Hematopoietic multipotent progenitor cell treated with erythropoietin and hydrocortisone succinate and interleukin-3 and kit ligand, for 15 days (in vitro differentiated cells): ENCODE data around the gene SLIT1.

Experiments used
- DNase-seq: peaks from one replicate; pipeline ENCODE4 v3.0.0-alpha.2; 2015; ENCODE audit warnings: low spot score

SLIT1 gene

GRCh38 chr10:97138846-97139245, 46.9 kb downstream of the SLIT1 start:
- DNase-seq, result no peak

- no peak for DNase-seq
These were observed 47.6 kb downstream of the SLIT1 start for GRCh38 chr10:97138174-97138573.

DNA sequence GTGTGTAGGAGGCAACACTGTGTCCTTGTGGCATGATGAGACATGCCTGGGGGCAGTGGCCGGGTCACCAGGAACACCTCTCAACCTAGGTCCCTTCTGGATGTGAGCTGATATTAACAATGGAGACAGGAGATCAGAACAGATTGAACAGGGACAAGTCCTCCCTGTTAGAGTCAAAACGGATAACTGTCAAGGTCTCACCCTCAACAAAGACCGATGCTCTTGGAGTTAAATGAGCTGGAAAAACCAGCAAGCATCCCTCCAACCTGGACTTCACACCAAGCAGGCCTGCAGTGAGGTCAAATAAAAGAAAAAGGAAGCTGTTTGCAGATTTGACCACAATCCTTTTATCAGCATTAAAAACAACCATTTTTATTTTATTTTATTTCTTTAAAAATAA, 49.0 kb downstream of the SLIT1 start:
- no peak for DNase-seq

DNA sequence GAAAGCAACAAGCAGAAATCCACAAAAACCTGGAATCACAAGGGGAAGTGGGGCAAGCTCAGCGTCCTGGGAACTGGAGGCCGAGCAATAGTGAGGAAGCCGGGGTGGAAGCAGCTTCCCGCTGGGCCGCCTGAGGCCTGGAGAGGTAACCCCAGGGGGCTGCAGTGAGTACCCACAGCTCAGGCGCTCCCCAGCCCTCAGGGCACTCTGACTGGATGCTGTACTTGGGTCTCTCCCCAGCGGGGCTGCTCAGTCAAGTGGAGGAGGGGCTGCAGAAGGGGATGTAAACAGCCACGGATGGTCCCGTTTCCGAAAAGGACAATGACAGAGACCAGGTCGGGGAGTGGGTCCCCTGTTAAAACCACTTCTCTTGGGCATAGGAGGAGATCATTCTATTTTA, 50.3 kb downstream of the SLIT1 start:
- no peak for DNase-seq

DNA sequence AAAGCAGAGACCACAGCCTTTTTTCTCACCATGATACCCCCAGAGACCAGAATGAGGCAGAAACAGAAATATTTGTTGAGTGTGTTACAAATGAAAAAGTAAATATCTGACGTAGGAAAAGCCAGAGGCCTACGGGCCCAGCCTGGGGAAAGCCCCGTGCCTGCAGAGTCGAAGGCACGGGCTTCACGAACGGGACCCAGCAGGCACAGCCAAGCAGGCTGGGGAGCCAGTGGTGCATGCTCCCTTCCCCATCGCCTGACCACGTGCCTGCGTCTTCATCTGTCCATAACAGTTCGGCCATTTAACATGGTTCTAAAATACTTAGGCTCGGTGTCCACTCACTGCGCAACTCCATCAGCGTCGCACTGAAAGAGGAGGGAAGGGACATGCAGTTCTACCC, 50.8 kb downstream of the SLIT1 start:
- no peak for DNase-seq

GRCh38 chr10:97134110-97134509, 51.6 kb downstream of the SLIT1 start:
- DNase-seq, result no peak

DNA sequence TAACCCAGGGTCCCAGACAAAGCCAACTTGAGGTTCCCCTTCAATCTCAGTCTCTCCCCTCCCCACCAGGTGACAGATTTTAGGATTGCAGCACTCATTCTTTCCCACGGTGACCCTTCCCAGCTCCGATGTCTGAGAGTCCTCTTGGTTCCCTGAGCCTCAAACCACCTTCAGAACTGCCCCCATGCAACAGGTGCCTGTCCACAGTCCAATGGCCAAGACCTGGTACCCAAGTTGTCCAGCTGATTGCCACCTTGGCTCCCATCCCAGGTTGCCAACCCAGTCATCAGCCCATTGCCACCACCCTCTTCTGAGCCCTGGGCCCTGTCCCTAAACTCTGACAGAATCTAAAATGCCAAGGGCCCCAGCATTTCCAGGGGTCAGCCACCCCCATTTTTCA, 53.5 kb downstream of the SLIT1 start:
- DNase-seq, result no peak

DNA sequence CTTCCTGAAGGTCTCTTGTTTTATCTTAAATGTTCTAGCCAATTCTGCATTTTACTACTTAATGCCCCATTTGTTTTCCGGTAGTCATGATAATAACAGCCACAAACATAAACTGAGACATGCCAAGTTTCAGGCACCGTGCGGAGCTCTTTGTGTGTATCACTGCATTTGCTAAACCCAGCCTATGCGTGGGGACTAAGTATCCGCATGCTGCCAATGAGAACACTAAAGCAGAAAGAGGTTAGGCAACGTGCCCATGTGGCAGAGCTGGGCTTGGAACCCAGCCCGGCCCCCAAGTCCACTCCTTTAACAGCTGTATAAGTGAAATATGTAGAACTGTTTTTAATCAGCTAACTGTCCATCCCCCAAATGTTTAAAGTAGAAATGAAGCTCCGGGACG, 54.1 kb downstream of the SLIT1 start:
- no peak for DNase-seq

DNA sequence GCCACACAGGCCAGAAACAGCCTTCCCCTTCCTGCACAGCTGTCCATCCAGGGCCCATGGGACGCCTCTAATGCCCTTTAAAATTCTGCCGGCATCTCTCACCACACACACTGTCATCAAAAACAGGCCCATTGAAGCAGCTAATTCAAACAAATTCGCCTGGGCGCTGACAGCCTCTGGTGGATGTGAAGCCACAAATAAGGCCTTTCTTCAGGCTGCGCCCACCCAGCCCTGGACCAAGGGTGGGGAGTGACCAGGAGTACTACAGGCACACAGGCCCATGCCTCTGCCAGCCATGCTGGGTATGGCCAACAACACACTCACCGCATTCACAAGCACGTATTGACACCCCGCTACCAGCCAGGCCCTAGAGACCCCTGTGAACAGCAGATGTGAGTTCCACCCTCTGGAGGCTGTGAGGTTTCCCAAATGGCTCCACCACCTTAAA, 54.6 kb downstream of the SLIT1 start:
- DNase-seq, result no peak

GRCh38 chr10:97129666-97130065, 56.1 kb downstream of the SLIT1 start:
- no peak for DNase-seq

DNA sequence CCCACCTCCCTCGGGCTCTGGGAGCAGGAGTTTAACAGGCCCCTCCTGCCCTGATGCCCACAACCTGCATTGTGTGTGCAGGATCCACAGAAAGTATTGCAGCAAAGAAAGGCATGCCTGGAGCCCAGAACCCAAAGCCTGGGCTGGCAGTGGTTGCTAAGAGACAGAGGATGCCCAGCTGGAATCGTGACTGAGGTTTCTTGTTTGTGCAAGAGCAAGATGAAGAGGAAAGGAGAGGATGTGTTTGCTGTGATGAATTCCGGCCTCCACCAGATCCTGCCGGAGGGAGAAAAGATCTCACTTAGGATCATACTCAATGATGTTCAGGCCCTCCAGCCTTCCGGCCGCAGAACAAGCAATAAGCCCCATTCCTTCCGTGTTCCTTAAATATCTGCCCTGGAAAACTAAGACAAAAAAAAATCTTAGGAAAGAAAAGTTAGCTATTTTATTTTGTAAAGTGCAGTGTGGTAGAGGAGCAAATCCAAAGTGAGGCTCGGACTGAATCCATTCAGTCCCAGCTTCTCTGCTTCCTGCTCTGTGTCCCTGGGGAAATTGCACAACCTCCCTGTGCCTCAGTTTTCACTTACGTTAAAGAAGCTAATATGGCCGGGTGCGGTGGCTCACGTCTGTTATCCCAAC, 57.1 kb downstream of the SLIT1 start:
- DNase-seq, result no peak

GRCh38 chr10:97128039-97128492, 57.7 kb downstream of the SLIT1 start:
- no peak for DNase-seq

- no peak for DNase-seq
These were observed 58.2 kb downstream of the SLIT1 start for GRCh38 chr10:97127509-97127908.

DNA sequence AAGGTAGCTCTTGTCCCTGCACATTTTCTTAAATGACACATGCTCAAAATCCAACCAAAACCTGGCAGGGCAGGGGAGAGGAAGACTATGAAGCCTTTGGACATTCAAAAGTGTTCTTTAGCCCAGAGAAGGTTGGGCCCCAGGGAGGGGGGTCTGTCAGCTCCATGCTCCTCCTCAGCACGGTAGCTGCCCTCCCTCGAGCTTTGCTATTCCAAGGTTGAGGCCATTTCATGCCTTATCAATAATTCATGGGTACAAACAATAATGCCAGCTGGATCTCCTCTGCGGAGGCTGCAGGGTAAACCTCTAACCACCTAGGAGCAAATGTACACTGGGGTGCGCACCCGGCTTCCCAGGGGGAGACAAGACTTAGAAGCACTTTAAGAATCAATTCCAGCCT, 61.5 kb downstream of the SLIT1 start:
- no peak for DNase-seq

DNA sequence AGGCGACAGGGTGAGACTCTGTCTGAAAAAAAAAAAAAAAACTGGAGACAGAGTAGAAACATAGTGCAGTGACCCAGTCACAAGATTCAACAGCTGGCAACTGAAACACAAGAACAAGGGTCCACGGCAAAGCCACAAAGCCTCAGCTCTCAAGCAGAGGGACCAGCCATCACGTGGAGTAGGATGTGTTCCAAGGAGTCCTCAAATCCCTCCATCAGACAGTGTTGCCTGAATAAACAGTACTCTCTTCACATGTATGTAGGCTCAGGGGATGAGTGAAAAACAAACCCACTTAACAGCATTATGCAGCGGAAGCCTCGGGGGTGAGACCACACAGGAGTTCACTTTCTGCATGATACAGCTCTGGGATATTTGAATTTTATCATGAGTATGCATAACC, 62.0 kb downstream of the SLIT1 start:
- no peak for DNase-seq

DNA sequence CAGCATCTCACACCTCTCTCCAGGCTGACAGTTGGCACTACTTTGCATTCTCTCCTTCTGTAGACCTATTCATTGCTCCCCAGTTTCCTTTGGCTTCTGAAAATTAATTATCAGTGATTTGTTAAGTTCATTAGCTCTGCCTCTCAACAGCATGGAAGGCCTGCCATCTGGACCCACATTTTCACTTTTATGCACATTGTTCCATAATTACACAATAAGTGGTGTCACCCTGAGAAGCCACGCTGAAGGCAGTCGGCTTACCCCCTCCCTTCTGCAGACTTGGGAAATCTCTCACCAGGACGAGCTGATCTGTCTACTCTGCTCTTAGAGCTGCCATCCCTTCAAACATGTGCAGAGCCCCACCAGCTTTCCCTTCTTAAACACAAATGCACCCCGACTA, 64.7 kb downstream of the SLIT1 start:
- no peak for DNase-seq

GRCh38 chr10:97120370-97120769, 65.4 kb downstream of the SLIT1 start:
- DNase-seq, result no peak

DNA sequence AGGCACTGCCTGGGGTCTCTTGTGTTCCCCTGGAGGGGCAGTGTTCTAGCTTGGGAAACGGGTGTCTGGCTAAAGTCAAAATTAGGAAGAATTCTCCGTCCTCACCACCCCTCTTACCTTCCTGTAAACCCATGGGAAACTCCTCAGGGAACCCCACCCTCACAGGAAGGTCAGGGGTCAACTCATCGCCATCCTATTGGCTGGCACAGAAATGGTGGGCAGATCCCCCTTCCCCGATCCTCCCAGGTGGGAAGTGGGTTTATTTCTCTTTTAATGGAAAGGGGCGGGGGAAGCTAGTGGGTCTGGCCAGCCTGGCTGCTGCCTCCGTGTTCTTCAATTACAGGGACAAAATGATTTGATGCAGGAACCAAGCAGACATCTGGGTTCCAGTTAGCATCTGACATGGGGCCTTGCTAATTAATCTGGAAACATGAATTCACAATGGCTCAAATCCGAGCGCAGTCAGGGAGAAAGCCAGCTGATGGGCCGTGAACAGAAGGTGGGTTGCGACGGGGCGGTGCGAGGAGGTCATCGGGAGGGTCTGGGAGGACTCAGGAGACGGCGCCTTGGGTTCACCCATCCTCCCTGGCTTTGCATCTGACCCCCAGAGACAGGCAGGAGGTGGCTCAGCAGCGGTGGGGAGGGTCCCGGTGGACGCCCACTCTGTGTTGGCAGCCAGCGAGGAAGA, 66.6 kb downstream of the SLIT1 start:
- DNase-seq, result no peak

GRCh38 chr10:97117372-97117771, 68.4 kb downstream of the SLIT1 start:
- DNase-seq, result no peak

DNA sequence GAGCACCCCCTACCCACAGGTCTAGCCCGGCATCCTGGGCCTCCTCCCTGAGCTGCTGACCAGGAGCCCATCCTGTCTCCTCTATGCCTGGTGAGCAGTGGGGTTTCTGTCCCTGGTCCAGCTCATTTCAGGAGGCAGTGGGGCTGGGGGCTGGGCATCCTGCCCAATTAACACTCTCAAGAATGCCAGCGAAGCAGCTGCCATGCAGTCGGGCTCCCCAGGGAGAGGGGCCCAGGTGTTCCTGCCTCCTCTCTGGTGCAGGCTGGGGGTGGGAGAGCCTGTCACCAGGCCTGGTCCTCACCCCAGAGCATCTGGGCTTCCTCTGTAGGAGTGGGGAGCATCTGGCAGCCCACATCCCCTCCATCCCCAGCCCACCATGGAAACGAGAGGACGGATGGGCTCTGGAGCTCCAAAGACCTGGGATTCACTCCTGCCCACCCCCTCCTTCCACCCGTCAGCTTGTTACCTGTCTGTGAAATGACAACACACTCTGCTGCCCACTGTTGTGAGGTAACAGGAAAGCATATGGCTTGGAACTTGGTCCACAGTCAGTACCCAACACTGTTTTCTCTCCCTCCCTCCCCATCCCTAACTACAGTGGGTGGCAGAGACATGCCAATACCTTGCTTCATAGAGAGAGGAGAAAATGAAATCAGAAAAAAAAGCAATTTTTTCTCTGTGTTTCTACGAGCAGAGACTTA, 69.1 kb downstream of the SLIT1 start:
- DNase-seq, result no peak

DNA sequence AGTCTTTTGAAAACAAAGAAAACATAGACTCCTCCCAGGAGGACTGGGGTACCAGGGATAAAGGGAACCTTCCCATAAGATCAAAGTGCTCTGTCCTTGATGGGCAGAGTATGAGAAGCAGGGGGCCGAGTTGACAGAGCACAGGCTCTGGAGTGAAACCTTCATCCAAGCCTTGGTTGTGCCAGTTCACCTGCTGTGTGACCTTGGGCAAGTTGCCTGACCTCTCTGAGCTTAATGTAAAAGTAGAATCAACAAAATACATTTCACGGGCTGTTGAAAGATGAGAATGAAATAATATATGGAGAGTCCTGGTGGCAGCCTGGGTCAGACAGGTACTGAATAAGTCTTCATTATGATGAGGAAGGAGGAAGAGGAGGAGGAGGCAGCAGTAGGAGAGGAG, 69.9 kb downstream of the SLIT1 start:
- DNase-seq, result no peak

DNA sequence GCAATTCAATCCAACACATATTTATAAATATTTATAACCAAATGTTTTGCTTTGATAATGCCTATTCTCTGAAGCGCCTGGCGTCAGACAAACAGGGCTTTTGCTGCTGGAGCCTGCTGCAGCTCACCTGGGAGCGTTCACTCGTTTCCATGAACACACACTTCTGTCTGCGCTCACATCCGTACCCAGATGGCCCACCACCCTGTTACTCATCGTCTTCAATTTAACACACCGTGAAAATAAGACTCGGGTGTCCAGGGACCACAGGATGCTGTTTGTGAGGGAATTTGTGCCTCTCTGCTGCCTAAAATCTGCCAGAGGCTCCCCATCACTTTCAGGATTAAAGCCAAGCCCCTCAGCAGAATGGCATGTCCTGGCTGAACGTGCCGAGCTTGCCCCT, 74.1 kb downstream of the SLIT1 start:
- no peak for DNase-seq

GRCh38 chr10:97109547-97109946, 76.2 kb downstream of the SLIT1 start:
- no peak for DNase-seq
